Iris pigment epithelial cell (primary cell): ENCODE data around the gene GPC1.

Source experiments
- DNase-seq: peaks from one replicate; pipeline ENCODE4 v3.0.0-alpha.2; 2011; ENCODE audit warnings: low read depth

GPC1 gene

DNA sequence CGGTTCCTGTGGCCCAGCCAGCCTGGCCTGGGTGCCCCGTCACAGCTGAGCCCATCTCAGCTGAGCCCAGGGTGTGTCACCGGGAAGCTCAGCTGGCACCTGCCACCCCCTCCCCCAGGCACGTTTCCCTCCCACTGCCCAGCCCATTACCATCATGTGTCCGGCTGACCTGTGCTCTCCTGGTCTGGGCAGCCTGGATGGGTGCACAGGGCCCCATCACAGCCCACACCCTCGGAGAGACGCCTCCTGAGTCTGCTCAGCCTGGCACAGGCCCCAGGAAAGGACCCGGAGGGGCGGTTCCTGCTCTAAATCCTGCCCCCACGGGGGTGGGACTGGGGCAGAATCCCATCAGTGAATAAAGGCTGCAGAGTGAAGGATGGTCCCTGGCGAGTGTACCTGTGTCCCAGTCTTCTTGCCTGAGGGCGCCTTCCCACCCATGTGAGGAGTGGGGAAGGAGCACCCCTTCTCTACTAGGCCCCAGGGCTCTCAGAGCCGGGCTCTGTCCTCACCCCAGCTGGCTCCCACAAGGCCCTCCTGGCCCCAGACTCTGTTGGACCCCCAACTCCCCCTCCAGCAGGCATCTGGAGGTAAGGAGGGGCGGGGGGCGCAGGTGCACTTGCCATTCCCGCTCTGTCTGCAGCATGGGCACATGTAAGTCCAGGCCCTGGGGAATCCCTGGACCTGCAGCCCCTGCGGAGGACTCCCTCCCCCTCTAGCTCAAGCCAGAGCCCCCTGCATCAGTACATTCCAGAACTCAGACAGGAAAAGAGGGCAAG is 21.2 kb downstream of the GPC1 start:
- no peak for DNase-seq

DNA sequence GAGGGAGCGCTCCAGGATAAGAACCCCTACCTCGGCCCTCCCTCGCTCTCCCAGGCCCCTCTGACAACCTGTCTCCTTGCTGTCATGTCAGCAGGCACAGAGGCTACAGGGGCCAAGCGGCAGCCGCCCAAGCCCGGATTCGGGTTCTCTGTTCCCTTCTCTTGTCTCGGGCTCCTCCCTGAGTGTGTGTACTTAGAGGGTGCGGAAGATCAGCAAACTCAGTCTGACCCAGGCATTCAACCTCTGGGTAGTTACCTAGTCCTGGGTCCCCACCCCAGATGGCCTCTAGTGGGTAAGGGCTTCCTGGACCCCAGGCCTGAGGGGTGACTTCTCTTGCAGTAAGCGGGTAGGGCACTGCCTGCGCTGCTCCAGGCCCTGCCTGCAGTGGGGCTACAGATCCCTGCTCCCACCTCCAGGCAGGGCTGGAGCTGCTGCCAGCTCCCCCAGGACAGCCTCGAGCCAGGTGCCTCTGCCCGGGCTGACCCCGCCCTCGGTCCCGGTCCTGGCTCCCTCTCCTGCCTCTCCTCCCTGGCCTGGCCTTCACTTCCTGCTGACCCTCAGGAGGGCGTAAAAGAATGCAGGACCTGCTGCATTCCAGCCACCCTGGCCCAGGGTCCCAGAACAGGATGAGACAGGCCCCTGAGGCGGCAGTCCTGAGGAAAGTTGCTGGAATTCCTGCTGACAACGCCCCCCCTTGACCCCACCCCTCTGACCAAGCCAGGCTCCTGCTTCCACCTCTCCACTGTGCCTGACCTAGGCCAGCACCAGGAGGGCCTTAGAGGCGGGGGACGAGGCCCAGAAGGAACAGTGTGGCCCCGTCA is 22.0 kb downstream of the GPC1 start:
- DNase-seq = no peak

GRCh38 chr2:240458044-240458899 is 22.8 kb downstream of the GPC1 start:
- no peak for DNase-seq

GRCh38 chr2:240458900-240459391 is 23.5 kb downstream of the GPC1 start:
- no peak for DNase-seq

DNA sequence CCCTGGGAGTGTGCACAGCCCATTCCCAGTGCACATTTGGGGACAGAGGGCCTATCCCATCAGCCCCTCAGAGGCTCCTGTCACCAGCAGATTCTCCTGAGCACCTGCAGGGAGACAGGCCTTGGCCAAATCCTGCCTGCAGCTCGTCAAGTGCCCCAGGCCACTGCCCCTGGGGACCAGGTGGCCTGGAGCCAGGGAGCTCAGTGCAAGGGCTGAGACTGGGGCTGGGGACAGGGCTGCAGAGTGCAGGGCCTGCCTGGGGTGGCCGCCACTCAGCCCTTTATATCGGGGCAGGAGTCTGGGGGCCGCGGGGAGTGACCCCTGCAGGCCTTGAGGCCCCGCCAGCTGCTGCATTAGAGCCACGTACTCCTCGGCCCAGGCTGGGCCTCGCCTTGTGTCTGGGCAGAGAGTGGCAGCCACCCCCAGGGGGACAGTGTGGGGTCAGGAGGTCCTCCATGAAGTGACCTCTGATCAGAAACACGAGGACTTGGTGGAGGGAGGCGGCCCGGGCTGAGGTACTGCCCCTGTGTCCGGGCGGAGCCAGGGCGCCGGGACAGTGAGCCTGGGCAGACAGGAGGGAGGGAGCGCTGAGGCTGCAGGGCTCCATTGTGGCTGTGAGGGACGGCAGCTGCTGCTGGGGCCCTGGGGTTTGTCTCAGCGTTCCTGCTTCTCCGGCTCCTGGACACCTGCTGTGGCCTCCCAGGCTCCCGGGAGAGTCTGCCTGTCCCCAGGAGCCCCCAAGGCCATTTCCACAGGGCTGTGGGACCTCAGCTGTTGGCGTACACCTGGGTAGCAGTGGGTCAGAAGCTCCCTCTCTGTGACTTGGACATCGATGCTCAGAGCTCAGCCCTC is 24.2 kb downstream of the GPC1 start:
- DNase-seq = no peak

DNA sequence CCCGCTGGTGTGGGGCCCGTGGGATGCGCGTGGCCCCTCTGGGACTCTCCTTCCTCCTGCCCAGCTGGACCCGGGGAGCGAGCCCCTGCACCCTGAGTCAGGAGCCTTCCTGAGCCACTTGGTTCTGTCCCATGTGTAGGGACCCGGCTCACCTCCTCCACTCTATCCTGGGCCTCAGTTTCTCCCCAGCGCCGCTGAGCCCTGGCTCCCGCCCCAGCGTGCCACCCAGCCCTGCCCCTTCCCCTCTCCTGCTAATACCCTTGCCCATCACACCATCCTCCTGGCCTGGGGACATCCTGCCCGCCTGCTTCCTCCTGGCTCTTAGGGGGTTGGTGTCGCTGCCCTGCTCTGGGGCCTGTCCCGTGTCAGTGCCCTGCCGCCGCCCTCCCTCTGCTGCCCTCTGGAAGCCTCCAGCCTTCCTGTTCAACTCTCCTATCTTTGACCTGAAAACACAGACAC is 24.8 kb downstream of the GPC1 start:
- DNase-seq = no peak

- no peak for DNase-seq
Measured at GRCh38 chr2:240460781-240461431, 25.4 kb downstream of the GPC1 start.

DNA sequence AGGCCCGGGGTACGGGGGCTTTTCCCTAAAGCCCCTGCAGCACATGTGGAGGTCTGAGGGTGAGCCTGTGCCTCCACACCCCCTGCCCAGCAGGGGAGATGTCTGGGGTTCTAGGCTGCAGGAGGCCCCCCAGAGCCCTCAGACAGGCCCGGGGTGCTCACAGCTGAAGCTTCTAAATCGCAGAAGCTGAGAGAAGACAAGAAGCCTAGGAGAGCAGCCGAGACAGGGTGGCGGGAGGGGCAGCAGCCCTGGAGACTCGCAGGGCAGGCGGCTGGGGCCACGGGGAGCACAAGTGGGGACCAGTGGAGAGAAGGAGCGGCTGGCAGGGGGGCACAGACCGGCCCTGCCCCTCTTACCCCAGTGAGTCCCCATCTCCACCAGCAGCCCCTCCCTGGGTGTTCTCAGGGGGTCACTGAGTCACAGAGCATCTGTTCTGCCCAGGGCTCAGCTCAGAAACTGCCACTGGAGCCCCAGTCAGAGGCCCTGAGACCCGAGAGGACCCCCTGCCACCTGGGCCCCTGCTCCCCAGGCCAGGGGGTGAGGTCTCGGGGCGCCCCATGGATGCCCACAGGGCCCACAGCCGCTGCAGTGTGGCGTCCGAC is 26.1 kb downstream of the GPC1 start:
- no peak for DNase-seq

DNA sequence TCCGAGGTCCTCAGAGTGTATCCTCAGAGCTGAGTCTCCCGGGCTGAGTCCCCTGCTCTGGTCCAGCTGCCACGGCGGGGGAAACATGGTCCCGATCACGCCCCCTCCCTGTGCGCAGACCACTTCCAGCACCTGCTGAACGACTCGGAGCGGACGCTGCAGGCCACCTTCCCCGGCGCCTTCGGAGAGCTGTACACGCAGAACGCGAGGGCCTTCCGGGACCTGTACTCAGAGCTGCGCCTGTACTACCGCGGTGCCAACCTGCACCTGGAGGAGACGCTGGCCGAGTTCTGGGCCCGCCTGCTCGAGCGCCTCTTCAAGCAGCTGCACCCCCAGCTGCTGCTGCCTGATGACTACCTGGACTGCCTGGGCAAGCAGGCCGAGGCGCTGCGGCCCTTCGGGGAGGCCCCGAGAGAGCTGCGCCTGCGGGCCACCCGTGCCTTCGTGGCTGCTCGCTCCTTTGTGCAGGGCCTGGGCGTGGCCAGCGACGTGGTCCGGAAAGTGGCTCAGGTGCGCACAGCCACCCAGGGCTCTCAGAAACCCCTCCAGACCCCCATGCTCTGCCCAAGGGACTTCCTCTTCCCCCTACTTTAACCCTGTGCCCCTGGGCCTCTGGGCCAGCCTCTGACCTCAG is 26.7 kb downstream of the GPC1 start:
- no peak for DNase-seq

DNA sequence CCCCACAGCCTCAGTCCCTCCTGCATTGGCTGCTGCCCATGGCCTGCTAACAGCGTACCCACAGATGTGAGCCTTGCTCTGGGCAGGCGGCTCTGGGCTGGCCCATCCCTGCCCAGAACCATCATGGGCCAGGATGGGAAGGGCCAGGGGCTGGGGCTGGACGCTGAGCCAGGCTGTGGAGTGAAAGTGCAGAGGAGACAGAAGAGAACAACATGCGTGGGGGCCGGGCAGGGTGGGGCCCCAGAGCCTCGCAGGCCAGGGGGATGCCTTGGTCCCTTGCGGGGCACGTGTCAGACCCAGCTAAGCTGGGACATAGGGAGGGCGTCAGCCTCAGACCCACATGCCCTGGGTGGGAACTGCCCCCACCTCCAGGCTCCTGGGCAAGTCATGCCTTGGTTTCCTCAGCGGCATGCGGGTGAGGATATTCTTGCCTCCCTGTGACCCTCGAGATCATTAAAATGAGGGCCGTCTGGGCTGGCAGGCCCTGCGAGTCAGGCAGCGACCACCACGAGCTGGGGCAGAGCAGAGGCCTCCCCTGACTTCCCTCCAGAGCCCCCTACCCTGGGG is 27.3 kb downstream of the GPC1 start:
- no peak for DNase-seq

DNA sequence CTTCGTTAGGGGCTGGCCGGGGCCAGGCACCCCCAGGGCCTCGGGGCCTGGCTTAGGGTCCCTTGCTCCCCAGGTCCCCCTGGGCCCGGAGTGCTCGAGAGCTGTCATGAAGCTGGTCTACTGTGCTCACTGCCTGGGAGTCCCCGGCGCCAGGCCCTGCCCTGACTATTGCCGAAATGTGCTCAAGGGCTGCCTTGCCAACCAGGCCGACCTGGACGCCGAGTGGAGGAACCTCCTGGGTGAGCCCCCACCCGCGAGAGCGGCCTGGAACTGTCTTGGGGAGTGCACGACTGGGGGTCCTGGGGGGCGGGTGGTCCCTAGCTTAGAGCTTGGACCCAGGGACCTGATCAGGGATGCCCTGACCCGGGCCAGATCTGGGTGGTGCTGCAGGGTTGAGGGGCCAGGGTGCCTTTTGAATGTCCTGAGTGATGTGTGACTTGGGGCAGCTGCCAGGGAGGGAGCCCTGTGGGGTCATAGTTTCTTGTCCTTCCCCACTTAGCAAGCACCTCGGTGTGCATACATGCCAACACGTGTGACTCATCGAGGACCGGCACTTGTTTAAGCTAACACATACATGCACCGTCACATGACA is 27.9 kb downstream of the GPC1 start:
- DNase-seq = no peak

DNA sequence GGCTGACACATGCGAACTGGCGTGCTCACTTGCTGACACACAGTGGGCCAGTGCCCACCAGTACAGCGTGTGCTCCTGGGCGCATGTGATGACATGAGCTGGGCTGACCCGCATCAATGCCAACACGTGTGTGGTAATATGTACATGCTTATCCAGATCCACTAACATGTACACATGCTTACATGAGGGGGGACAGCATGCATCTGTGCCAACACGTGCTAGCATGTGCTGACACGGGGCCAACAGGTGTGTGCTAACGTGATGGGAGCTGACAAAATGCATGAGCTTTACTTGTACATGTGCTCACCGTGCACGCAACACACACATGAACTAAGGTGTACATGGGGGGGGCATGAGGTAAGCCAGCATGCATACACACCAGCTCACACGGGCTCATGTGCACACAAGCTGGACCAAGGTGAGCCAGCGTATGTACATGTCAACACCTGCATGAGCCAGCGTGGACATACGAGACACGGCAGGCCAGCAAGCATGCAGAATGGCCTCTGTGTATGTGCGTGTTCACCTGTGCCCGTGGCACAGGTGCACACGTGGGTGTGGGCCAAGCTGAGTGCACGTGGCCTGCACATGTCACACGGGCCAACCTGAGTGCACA is 28.5 kb downstream of the GPC1 start:
- DNase-seq = no peak

DNA sequence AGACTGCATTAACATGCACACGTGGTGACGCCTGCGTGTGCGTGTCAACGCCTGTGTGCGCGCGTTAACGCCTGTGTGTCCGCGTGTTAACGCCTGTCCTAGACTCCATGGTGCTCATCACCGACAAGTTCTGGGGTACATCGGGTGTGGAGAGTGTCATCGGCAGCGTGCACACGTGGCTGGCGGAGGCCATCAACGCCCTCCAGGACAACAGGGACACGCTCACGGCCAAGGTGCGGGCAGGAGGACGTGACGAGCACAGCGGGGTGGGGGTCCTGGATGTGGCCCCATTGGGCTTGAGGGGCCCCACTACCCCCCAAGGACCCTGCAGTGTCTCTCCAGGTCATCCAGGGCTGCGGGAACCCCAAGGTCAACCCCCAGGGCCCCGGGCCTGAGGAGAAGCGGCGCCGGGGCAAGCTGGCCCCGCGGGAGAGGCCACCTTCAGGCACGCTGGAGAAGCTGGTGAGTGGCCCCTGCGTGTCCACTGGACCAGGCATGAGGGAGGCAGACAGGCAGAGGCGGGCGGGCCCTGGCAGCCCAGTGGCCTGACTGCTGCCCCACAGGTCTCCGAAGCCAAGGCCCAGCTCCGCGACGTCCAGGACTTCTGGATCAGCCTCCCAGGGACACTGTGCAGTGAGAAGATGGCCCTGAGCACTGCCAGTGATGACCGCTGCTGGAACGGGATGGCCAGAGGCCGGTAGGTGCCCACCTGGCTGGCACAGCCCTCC is 29.2 kb downstream of the GPC1 start:
- DNase-seq = no peak

- DNase-seq = no peak
Measured at GRCh38 chr2:240465268-240465764, 29.9 kb downstream of the GPC1 start.

- DNase-seq = no peak
Measured at GRCh38 chr2:240465765-240466578, 30.5 kb downstream of the GPC1 start.

- DNase-seq = no peak
Measured at GRCh38 chr2:240466579-240467148, 31.2 kb downstream of the GPC1 start.
